ENCODE results near the gene CBX5. TPM values are rescaled to one million over a fixed set of nuclear protein-coding genes. Genes with fewer than 3 reads are reported as not detected.
A peak's percentile ranks its signal among the peaks of the same experiment; 100 is the strongest.
"Not testable (repeated sequence)": the region's sequence is repeated elsewhere in the genome, so short reads cannot be mapped to it uniquely, and the experiment has no call there.

The CBX5 gene
- polyA plus RNA-seq, 3 donors from 2014 or later: 5.9 to 23.6 (median 11.5) TPM

- Mint-ChIP-seq H3K9me3 (no peaks in the 10 kb centered on the region), H3K27me3 (ENCODE audit: low read depth in 3 of 3) (peaks cover 7 to 47% (median 15%) of the 10 kb centered on the region in 3 donors), H3K36me3 (peaks cover 0 to 6% (median 0%) of the 10 kb centered on the region in 3 donors), H3K4me3 (peak overlapping the region in 1 of 5 donors; percentile 10), H3K4me1 (peaks cover 23 to 31% of the 10 kb centered on the region in 2 donors), H3K27ac (no peak overlapping the region)
- no peak for DNase-seq
These were observed 88.8 kb downstream of the CBX5 start for GRCh38 chr12:54191126-54191525.

- peaks cover 1 to 33% (median 11%) of the 10 kb centered on the region in 3 donors for H3K27me3 Mint-ChIP-seq (ENCODE audit: low read depth in 3 of 3)
- no peaks in the 10 kb centered on the region for H3K9me3 Mint-ChIP-seq
- H3K27ac Mint-ChIP-seq: peak overlapping the region in 4 of 6 donors; percentile 51 to 69 (median 61)
- no peak for DNase-seq
- H3K4me1 Mint-ChIP-seq: peaks cover 19 to 31% of the 10 kb centered on the region in 2 donors
- peaks cover 0 to 7% (median 0%) of the 10 kb centered on the region in 3 donors for H3K36me3 Mint-ChIP-seq
- H3K4me3 Mint-ChIP-seq: peak overlapping the region; percentile 78 to 90 (median 85)
These were observed 90.8 kb downstream of the CBX5 start for GRCh38 chr12:54189198-54189539.

GRCh38 chr12:54187075-54187474 is 92.8 kb downstream of the CBX5 start:
- DNase-seq: no peak
- H3K4me3 Mint-ChIP-seq: peak overlapping the region; percentile 3 to 76 (median 71)
- no peak overlapping the region for H3K27ac Mint-ChIP-seq
- no peaks in the 10 kb centered on the region for H3K9me3 Mint-ChIP-seq
- peaks cover 0 to 16% (median 10%) of the 10 kb centered on the region in 3 donors for H3K27me3 Mint-ChIP-seq (ENCODE audit: low read depth in 3 of 3)
- peaks cover 0 to 10% (median 0%) of the 10 kb centered on the region in 3 donors for H3K36me3 Mint-ChIP-seq
- peaks cover 19 to 31% of the 10 kb centered on the region in 2 donors for H3K4me1 Mint-ChIP-seq

GRCh38 chr12:54185919-54186318 is 94.0 kb downstream of the CBX5 start:
- H3K9me3 Mint-ChIP-seq: no peaks in the 10 kb centered on the region
- DNase-seq: no peak
- H3K27ac Mint-ChIP-seq: no peak overlapping the region
- peaks cover 0 to 18% (median 3%) of the 10 kb centered on the region in 3 donors for H3K36me3 Mint-ChIP-seq
- peaks cover 0 to 7% (median 7%) of the 10 kb centered on the region in 3 donors for H3K27me3 Mint-ChIP-seq (ENCODE audit: low read depth in 3 of 3)
- peaks cover 16 to 26% of the 10 kb centered on the region in 2 donors for H3K4me1 Mint-ChIP-seq
- no peak overlapping the region for H3K4me3 Mint-ChIP-seq

- not testable (repeated sequence) for H3K9me3 Mint-ChIP-seq; H3K27ac Mint-ChIP-seq; H3K27me3 Mint-ChIP-seq (ENCODE audit: low read depth in 3 of 3); H3K4me3 Mint-ChIP-seq; DNase-seq
- Mint-ChIP-seq H3K4me1 (peaks cover 16 to 26% of the 10 kb centered on the region in 2 donors), H3K36me3 (peaks cover 0 to 19% (median 3%) of the 10 kb centered on the region in 3 donors)
These were observed 94.6 kb downstream of the CBX5 start for GRCh38 chr12:54185297-54185696.

GRCh38 chr12:54184024-54184805 is 95.7 kb downstream of the CBX5 start:
- Mint-ChIP-seq H3K27ac (no peak overlapping the region), H3K4me3 (no peak overlapping the region), H3K27me3 (ENCODE audit: low read depth in 3 of 3) (peaks cover 0 to 5% (median 1%) of the 10 kb centered on the region in 3 donors), H3K4me1 (peaks cover 14 to 20% of the 10 kb centered on the region in 2 donors), H3K36me3 (peaks cover 0 to 19% (median 3%) of the 10 kb centered on the region in 3 donors), H3K9me3 (no peaks in the 10 kb centered on the region)
- DNase-seq: no peak

GRCh38 chr12:54182981-54183380 is 96.9 kb downstream of the CBX5 start:
- no peaks in the 10 kb centered on the region for H3K9me3 Mint-ChIP-seq

GRCh38 chr12:54182086-54182485 is 97.8 kb downstream of the CBX5 start:
- Mint-ChIP-seq H3K27ac (no peak overlapping the region), H3K27me3 (ENCODE audit: low read depth in 3 of 3) (peaks cover under 1 to 2% (median 1%) of the 10 kb centered on the region in 3 donors), H3K9me3 (no peaks in the 10 kb centered on the region), H3K4me3 (no peak overlapping the region), H3K36me3 (peaks cover 0 to 17% (median 3%) of the 10 kb centered on the region in 3 donors), H3K4me1 (peaks cover under 1 to 3% of the 10 kb centered on the region in 2 donors)
- no peak for DNase-seq

More at GRCh38 chr12:54182981-54183380, 96.9 kb downstream of the CBX5 start:
- H3K27me3 Mint-ChIP-seq (ENCODE audit: low read depth in 3 of 3): peaks cover 0 to 2% (median 1%) of the 10 kb centered on the region in 3 donors
- H3K27ac Mint-ChIP-seq: no peak overlapping the region
- H3K4me3 Mint-ChIP-seq: no peak overlapping the region
- H3K36me3 Mint-ChIP-seq: peaks cover 0 to 19% (median 3%) of the 10 kb centered on the region in 3 donors
- DNase-seq: no peak
- H3K4me1 Mint-ChIP-seq: peaks cover 10 to 12% of the 10 kb centered on the region in 2 donors

Other genes starting within 250 kb of the CBX5 start
- gene HOXC5, start 247.1 kb downstream of the CBX5 start, polyA plus RNA-seq: not detected
- under 1 TPM; 0.45 to 0.99 (median 0.92) TPM for gene HOXC4, start 226.3 kb downstream of the CBX5 start, polyA plus RNA-seq
- 10 to 100 TPM; 30.7 to 41.6 (median 34.4) TPM for gene SMUG1, start 91.1 kb downstream of the CBX5 start, polyA plus RNA-seq
- gene HNRNPA1, start 604 bp upstream of the CBX5 start, polyA plus RNA-seq: 100 to 1,000 TPM; 512 to 669 (median 601) TPM
- 1 to 10 TPM; 1.6 to 3.6 (median 2.0) TPM for gene NFE2, start 20.9 kb upstream of the CBX5 start, polyA plus RNA-seq
- 100 to 1,000 TPM; 202 to 341 (median 202) TPM for gene COPZ1, start 45.0 kb upstream of the CBX5 start, polyA plus RNA-seq
- not detected for gene GPR84, start 84.4 kb upstream of the CBX5 start, polyA plus RNA-seq
- 1 to 10 TPM; 1.8 to 2.7 (median 2.2) TPM for gene ZNF385A, start 104.6 kb upstream of the CBX5 start, polyA plus RNA-seq
- 100 to 1,000 TPM in 1 of 3 donors, 10 to 100 TPM in 2; 26.2 to 119 (median 65.5) TPM for gene ITGA5, start 139.1 kb upstream of the CBX5 start, polyA plus RNA-seq
- gene GTSF1, start 193.5 kb upstream of the CBX5 start, polyA plus RNA-seq: 10 to 100 TPM; 14.1 to 22.7 (median 16.6) TPM
- 100 to 1,000 TPM in 2 of 3 donors, 10 to 100 TPM in 1; 90.8 to 138 (median 137) TPM for gene NCKAP1L, start 217.6 kb upstream of the CBX5 start, polyA plus RNA-seq